Keratinocyte (primary cell): Measurements from ENCODE around the gene CAMK2G.
"Not testable (repeated sequence)": the region's sequence is repeated elsewhere in the genome, so short reads cannot be mapped to it uniquely, and the experiment has no call there.

Experiments
- EZH2 ChIP-seq: IDR thresholded peaks from one replicate; pipeline ENCODE4 v1.6.1; 2012; ENCODE audit warnings: inconsistent platforms, mild to moderate bottlenecking, low read length, moderate library complexity
- TF ChIP-seq, protein P1 (sequence below), 3 experiments: IDR thresholded peaks in 1 of 3; conservative IDR thresholded peaks in 1 of 3; optimal IDR thresholded peaks in 1 of 3; 2 replicates in 2 of 3; 3 replicates in 1 of 3; pipeline versions ENCODE3 to v1.5.1; 2011; ENCODE audit warnings: low read length in 3 of 3, mild to moderate bottlenecking in 3 of 3, moderate library complexity in 2 of 3, control low read depth in 1 of 3, inconsistent platforms in 1 of 3; ENCODE audit not compliant: insufficient read depth in 2 of 3; ENCODE audit errors: extremely low read depth in 1 of 3

DNA sequence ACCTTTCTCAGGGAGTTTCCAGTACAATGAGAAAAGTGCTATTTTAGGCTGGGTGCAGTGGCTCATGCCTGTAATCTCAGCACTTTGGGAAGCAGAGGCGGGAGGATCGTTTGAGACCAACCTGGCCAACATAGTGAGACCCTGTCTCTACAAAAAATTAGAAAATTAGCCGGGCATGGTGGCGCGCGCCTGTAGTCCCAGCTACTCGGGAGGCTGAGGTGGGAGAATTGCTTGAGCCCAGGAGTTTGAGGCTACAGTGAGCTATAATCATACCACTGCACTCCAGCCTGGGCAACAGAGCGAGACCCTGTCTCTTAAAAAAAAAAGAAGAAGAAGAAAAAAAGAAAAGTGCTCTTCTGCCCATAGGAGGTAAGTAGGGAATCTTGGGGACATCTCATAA is 78.3 kb downstream of the CAMK2G start:
- TF ChIP-seq, protein P1, sequence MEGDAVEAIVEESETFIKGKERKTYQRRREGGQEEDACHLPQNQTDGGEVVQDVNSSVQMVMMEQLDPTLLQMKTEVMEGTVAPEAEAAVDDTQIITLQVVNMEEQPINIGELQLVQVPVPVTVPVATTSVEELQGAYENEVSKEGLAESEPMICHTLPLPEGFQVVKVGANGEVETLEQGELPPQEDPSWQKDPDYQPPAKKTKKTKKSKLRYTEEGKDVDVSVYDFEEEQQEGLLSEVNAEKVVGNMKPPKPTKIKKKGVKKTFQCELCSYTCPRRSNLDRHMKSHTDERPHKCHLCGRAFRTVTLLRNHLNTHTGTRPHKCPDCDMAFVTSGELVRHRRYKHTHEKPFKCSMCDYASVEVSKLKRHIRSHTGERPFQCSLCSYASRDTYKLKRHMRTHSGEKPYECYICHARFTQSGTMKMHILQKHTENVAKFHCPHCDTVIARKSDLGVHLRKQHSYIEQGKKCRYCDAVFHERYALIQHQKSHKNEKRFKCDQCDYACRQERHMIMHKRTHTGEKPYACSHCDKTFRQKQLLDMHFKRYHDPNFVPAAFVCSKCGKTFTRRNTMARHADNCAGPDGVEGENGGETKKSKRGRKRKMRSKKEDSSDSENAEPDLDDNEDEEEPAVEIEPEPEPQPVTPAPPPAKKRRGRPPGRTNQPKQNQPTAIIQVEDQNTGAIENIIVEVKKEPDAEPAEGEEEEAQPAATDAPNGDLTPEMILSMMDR (optimal IDR thresholded peaks at IDR 0.05 in 1 of 3, IDR thresholded peaks at IDR 0.05 in 1 of 3, conservative IDR thresholded peaks at IDR 0.05 in 1 of 3; ENCODE audit: extremely low read depth in 1 of 3, insufficient read depth in 2 of 3, low read length in 3 of 3): not testable (repeated sequence)
- not testable (repeated sequence) for TF ChIP-seq EZH2
